GM12892 (cell line): ENCODE results near the gene MYPN.
"Not testable (repeated sequence)": the region's sequence is repeated elsewhere in the genome, so short reads cannot be mapped to it uniquely, and the experiment has no call there.

Experiments used
- POLR2A ChIP-seq: IDR thresholded peaks from 2 replicates; pipeline ENCODE4 v1.6.1; 2011; ENCODE audit warnings: low read depth, low read length, control low read depth
- POLR2AphosphoS5 ChIP-seq: IDR thresholded peaks from 2 replicates; pipeline ENCODE4 v1.6.1; 2011; ENCODE audit warnings: low read depth, low read length, control low read depth
- TAF1 ChIP-seq: IDR thresholded peaks from 2 replicates; pipeline ENCODE4 v1.6.1; 2011; ENCODE audit warnings: low read depth, mild to moderate bottlenecking, control low read depth, low read length, borderline replicate concordance

GRCh38 chr10:68246397-68246796 lies 137.1 kb downstream of the MYPN start:
- TF ChIP-seq POLR2A, POLR2AphosphoS5, TAF1: not testable (repeated sequence)
